Measurements from ENCODE around the gene CCT8L2.

DNA sequence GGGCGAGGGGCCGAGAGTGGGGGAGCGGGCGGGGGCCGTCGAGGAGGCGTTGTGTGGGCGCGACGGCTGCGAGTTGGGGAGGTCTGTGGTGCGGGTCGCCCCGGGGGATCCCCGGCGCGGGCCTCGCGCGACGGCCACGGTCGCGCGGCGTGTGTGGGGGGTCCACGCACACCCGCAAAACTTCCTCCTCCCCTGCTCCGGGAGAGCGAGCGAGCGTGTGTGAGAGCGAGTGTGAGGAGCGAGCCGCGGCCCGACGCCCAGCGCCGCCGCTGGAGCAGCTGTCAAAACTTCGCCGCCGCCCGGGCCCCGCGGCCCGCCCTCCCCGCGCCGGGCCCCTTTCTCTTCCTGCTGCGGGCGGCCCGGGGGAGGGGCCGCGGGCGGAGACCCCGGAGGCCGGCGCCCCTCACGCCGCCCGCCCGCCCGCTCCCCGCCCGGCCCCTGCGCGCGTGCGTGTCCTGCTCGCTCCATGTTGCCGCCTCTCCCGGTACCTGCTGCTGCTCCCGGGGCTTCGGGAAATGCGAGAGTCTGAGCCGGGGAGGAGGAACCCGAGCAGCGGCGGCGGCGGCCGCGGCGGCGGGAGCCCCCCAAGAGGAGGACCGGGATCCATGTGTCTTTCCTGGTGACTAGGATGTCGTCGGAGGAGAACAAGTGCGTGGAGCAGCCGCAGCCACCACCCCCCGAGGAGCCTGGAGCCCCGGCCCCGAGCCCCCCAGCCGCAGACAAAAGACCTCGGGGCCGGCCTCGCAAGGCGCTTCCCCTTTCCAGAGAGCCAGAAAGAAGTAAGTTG, 9.0 kb upstream of the CCT8L2 start:
- TF ChIP-seq POLR2A (IDR thresholded peaks at IDR 0.05; ENCODE audit: borderline replicate concordance, extremely low read depth, insufficient read depth, insufficient read length) = no peak
- TF ChIP-seq, protein P1, sequence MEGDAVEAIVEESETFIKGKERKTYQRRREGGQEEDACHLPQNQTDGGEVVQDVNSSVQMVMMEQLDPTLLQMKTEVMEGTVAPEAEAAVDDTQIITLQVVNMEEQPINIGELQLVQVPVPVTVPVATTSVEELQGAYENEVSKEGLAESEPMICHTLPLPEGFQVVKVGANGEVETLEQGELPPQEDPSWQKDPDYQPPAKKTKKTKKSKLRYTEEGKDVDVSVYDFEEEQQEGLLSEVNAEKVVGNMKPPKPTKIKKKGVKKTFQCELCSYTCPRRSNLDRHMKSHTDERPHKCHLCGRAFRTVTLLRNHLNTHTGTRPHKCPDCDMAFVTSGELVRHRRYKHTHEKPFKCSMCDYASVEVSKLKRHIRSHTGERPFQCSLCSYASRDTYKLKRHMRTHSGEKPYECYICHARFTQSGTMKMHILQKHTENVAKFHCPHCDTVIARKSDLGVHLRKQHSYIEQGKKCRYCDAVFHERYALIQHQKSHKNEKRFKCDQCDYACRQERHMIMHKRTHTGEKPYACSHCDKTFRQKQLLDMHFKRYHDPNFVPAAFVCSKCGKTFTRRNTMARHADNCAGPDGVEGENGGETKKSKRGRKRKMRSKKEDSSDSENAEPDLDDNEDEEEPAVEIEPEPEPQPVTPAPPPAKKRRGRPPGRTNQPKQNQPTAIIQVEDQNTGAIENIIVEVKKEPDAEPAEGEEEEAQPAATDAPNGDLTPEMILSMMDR (IDR thresholded peaks at IDR 0.05 in 2 of 3, conservative IDR thresholded peaks at IDR 0.05 in 1 of 3; ENCODE audit: borderline replicate concordance in 1 of 3, insufficient read depth in 1 of 3, low read depth in 2 of 3, low read length in 2 of 3) = no peak
- TF ChIP-seq EGR1 (IDR thresholded peaks at IDR 0.05; ENCODE audit: low read depth) = no peak
- TF ChIP-seq POLR2AphosphoS5 (IDR thresholded peaks at IDR 0.05; ENCODE audit: low read depth, low read length) = no peak
- TF ChIP-seq ZNF274 (IDR thresholded peaks at IDR 0.05; ENCODE audit: low read depth, low read length) = no peak
- TF ChIP-seq YY1 (IDR thresholded peaks at IDR 0.05; ENCODE audit: extremely low read depth, insufficient replicate concordance, low read depth, low read length) = no peak
- TF ChIP-seq, protein P2, sequence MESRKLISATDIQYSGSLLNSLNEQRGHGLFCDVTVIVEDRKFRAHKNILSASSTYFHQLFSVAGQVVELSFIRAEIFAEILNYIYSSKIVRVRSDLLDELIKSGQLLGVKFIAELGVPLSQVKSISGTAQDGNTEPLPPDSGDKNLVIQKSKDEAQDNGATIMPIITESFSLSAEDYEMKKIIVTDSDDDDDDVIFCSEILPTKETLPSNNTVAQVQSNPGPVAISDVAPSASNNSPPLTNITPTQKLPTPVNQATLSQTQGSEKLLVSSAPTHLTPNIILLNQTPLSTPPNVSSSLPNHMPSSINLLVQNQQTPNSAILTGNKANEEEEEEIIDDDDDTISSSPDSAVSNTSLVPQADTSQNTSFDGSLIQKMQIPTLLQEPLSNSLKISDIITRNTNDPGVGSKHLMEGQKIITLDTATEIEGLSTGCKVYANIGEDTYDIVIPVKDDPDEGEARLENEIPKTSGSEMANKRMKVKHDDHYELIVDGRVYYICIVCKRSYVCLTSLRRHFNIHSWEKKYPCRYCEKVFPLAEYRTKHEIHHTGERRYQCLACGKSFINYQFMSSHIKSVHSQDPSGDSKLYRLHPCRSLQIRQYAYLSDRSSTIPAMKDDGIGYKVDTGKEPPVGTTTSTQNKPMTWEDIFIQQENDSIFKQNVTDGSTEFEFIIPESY (IDR thresholded peaks at IDR 0.05; ENCODE audit: extremely low read depth, insufficient replicate concordance, low read length) = no peak
- TF ChIP-seq EZH2 (IDR thresholded peaks at IDR 0.05) = no peak
- TF ChIP-seq JUND (IDR thresholded peaks at IDR 0.05) = no peak
- TF ChIP-seq, protein P3, sequence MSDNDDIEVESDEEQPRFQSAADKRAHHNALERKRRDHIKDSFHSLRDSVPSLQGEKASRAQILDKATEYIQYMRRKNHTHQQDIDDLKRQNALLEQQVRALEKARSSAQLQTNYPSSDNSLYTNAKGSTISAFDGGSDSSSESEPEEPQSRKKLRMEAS (IDR thresholded peaks at IDR 0.05) = no peak

All from HCT116 (cell line).